ENCODE data around the gene FHAD1.

The FHAD1 gene

GRCh38 chr1:15350551-15351200, 103.7 kb downstream of the FHAD1 start:
- no peak overlapping the region for H3K9ac ChIP-seq (ENCODE audit: low read length)
- no peak overlapping the region for H2AFZ ChIP-seq (ENCODE audit: low read length)
- TF ChIP-seq CTCF (IDR thresholded peaks at IDR 0.05; ENCODE audit: low read length): no peak
- no peak for TF ChIP-seq EZH2 (IDR thresholded peaks at IDR 0.05; ENCODE audit: borderline replicate concordance, low read length)
- no peaks in the 10 kb centered on the region for H3K79me2 ChIP-seq (ENCODE audit: insufficient read depth, low read length)
- no peaks in the 10 kb centered on the region for H3K9me3 ChIP-seq (ENCODE audit: low read length)
- H3K4me2 ChIP-seq (ENCODE audit: low read length): no peak overlapping the region
- no peaks in the 10 kb centered on the region for H3K36me3 ChIP-seq (ENCODE audit: insufficient read depth, low read length)
- no peaks in the 10 kb centered on the region for H3K4me1 ChIP-seq (ENCODE audit: insufficient read depth, low read length, severe bottlenecking)
- H3K27ac ChIP-seq (ENCODE audit: low read depth, low read length, poor library complexity, severe bottlenecking): no peak overlapping the region
- H3K4me3 ChIP-seq (ENCODE audit: low read depth, low read length, poor library complexity, severe bottlenecking): no peak overlapping the region
- H4K20me1 ChIP-seq (ENCODE audit: insufficient read depth, low read length): no peaks in the 10 kb centered on the region
- H3F3A ChIP-seq (ENCODE audit: insufficient read depth, low read length): no peaks in the 10 kb centered on the region
- H3K27me3 ChIP-seq (ENCODE audit: insufficient read depth, low read length): peaks cover 8% of the 10 kb centered on the region
- H3K9me2 ChIP-seq (ENCODE audit: low read depth, low read length): no peaks in the 10 kb centered on the region

- TF ChIP-seq CTCF (IDR thresholded peaks at IDR 0.05; ENCODE audit: low read length): no peak
- Histone ChIP-seq H3K27ac (ENCODE audit: low read depth, low read length, poor library complexity, severe bottlenecking) (no peak overlapping the region), H3K9ac (ENCODE audit: low read length) (no peak overlapping the region), H3K4me3 (ENCODE audit: low read depth, low read length, poor library complexity, severe bottlenecking) (no peak overlapping the region), H3K36me3 (ENCODE audit: insufficient read depth, low read length) (no peaks in the 10 kb centered on the region), H3K9me3 (ENCODE audit: low read length) (no peaks in the 10 kb centered on the region), H3F3A (ENCODE audit: insufficient read depth, low read length) (no peaks in the 10 kb centered on the region; the same call in 1 of the 2 replicates), H2AFZ (ENCODE audit: low read length) (no peak overlapping the region), H4K20me1 (ENCODE audit: insufficient read depth, low read length) (no peaks in the 10 kb centered on the region), H3K27me3 (ENCODE audit: insufficient read depth, low read length) (peaks cover 8% of the 10 kb centered on the region), H3K4me1 (ENCODE audit: insufficient read depth, low read length, severe bottlenecking) (no peaks in the 10 kb centered on the region), H3K79me2 (ENCODE audit: insufficient read depth, low read length) (no peaks in the 10 kb centered on the region), H3K9me2 (ENCODE audit: low read depth, low read length) (no peaks in the 10 kb centered on the region), H3K4me2 (ENCODE audit: low read length) (no peak overlapping the region)
Observed at GRCh38 chr1:15351310-15351709, 104.3 kb downstream of the FHAD1 start.

- H3K27ac ChIP-seq (ENCODE audit: low read depth, low read length, poor library complexity, severe bottlenecking): no peak overlapping the region
- no peaks in the 10 kb centered on the region for H3K9me2 ChIP-seq (ENCODE audit: low read depth, low read length)
- H3K36me3 ChIP-seq (ENCODE audit: insufficient read depth, low read length): no peaks in the 10 kb centered on the region
- no peaks in the 10 kb centered on the region for H3K4me1 ChIP-seq (ENCODE audit: insufficient read depth, low read length, severe bottlenecking)
- TF ChIP-seq CTCF (IDR thresholded peaks at IDR 0.05; ENCODE audit: low read length): no peak
- no peak for TF ChIP-seq EZH2 (IDR thresholded peaks at IDR 0.05; ENCODE audit: borderline replicate concordance, low read length)
- no peaks in the 10 kb centered on the region for H3K79me2 ChIP-seq (ENCODE audit: insufficient read depth, low read length)
- no peak overlapping the region for H2AFZ ChIP-seq (ENCODE audit: low read length)
- H3K4me3 ChIP-seq (ENCODE audit: low read depth, low read length, poor library complexity, severe bottlenecking): no peak overlapping the region
- no peaks in the 10 kb centered on the region; the same call in 1 of the 2 replicates for H3F3A ChIP-seq (ENCODE audit: insufficient read depth, low read length)
- no peaks in the 10 kb centered on the region for H4K20me1 ChIP-seq (ENCODE audit: insufficient read depth, low read length)
- H3K9me3 ChIP-seq (ENCODE audit: low read length): no peaks in the 10 kb centered on the region
- H3K27me3 ChIP-seq (ENCODE audit: insufficient read depth, low read length): peaks cover 6% of the 10 kb centered on the region
- H3K9ac ChIP-seq (ENCODE audit: low read length): no peak overlapping the region
- H3K4me2 ChIP-seq (ENCODE audit: low read length): no peak overlapping the region
Observed at GRCh38 chr1:15352128-15352957, 105.3 kb downstream of the FHAD1 start.

All from OCI-LY1 (cell line).